Breast epithelium (tissue), 3 donors: ENCODE results near the gene TFF2.

Experiments used
- POLR2A ChIP-seq: fragments of 450-650 bp; IDR thresholded peaks from one replicate; pipeline ENCODE4 v1.6.1; 2016; ENCODE audit warnings: antibody characterized with exemption, mild to moderate bottlenecking, moderate library complexity
- POLR2AphosphoS5 ChIP-seq, 3 donors: sonication (generic); formaldehyde crosslinking; IDR thresholded peaks; one replicate each; pipeline ENCODE4 v1.6.1; 2017; ENCODE audit warnings: antibody characterized with exemption in 3 of 3
- TF ChIP-seq, protein P1 (sequence below), 3 donors: fragments of 450-650 bp; IDR thresholded peaks; one replicate each; pipeline ENCODE4 v1.5.1; 2016 to 2017; ENCODE audit warnings: antibody characterized with exemption in 3 of 3, mild to moderate bottlenecking in 3 of 3, moderate library complexity in 3 of 3

GRCh38 chr21:42351626-42352440 is 1.0 kb upstream of the TFF2 start:
- no peak for TF ChIP-seq POLR2A
- TF ChIP-seq, protein P1, sequence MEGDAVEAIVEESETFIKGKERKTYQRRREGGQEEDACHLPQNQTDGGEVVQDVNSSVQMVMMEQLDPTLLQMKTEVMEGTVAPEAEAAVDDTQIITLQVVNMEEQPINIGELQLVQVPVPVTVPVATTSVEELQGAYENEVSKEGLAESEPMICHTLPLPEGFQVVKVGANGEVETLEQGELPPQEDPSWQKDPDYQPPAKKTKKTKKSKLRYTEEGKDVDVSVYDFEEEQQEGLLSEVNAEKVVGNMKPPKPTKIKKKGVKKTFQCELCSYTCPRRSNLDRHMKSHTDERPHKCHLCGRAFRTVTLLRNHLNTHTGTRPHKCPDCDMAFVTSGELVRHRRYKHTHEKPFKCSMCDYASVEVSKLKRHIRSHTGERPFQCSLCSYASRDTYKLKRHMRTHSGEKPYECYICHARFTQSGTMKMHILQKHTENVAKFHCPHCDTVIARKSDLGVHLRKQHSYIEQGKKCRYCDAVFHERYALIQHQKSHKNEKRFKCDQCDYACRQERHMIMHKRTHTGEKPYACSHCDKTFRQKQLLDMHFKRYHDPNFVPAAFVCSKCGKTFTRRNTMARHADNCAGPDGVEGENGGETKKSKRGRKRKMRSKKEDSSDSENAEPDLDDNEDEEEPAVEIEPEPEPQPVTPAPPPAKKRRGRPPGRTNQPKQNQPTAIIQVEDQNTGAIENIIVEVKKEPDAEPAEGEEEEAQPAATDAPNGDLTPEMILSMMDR (IDR thresholded peaks at IDR 0.05), result no peak
- no peak for TF ChIP-seq POLR2AphosphoS5 (IDR thresholded peaks at IDR 0.05)
